SK-N-DZ (cell line): ENCODE data around the gene ASTN2.

Experiments used
- DNase-seq: peaks from one replicate; pipeline ENCODE4 v3.0.0-alpha.2; 2015; ENCODE audit warnings: low spot score

ASTN2 gene

DNA sequence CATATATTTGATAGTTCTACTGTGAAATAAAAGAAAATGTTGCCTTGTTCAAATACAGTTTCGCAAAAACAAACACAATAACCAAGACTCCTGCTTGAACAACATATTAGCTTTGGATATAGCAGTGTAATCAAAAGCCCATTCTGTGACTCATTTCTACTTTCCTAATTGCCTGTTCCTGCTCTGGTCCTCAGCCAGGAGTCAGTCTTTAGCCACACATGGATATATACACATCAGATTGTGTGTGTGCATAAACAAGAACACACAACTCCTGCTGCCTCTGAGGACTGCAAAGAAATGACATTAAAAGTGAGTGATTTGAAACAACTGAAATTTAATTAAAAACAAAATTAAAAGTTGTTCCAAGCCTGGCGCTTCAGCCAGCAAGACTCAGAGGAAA, 393.0 kb downstream of the ASTN2 start:
- no peak for DNase-seq

GRCh38 chr9:117018966-117019617, 395.8 kb downstream of the ASTN2 start:
- DNase-seq, result no peak

DNA sequence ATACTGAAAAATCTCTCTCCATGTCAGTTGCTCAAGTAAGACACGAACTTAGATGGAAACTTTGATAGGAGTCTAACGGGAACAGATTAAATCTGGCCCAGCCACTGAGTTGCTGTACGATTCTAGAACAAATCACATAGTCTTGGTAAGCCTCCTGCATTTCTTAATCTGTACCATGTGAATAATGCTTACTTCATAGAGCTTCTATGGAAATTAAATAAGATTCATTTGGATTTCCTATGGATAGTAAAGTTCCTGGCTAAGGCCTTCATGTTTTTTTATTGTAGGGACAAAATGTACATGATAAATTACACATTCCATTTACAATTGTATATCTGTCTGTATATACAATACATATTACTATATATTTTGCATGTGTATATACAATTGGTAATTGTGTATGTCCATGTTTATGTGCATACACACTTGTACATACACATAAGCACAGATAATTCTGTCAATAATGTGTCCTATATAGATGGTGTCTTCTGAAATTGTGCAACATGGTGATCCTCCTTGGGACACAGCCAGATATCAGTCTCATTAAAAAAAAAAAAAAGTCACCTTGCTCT, 397.4 kb downstream of the ASTN2 start:
- DNase-seq, result no peak

GRCh38 chr9:117014061-117014460, 400.8 kb downstream of the ASTN2 start:
- DNase-seq, result no peak

DNA sequence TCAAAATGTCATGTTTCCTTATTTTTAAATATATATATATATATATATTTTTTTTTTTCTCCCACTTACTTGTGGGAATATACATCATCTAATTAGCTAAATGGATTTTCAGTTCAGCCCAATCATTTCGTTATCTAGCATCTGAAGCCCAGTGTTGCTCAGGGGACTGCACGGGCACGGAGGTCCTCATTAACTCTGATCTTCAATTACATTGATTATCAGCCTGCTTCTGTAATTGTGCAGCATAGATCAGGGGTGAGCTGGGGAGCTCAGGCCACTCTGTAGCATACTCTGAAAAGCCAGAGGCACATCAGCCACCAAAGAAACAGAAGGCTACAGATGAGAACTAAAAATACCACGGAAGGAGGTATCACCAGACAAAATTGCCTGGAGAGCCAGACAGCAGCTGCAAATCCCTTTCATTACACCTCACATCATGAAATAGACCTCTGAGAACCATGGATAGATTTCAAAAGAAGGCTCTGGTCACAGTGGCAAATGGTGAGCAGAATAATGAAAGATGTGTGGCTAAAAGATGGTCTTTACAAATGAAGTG, 401.3 kb downstream of the ASTN2 start:
- DNase-seq, result no peak

GRCh38 chr9:117010061-117010460, 404.8 kb downstream of the ASTN2 start:
- DNase-seq, result no peak

- DNase-seq, result no peak
These were observed 406.0 kb downstream of the ASTN2 start for GRCh38 chr9:117008876-117009275.

DNA sequence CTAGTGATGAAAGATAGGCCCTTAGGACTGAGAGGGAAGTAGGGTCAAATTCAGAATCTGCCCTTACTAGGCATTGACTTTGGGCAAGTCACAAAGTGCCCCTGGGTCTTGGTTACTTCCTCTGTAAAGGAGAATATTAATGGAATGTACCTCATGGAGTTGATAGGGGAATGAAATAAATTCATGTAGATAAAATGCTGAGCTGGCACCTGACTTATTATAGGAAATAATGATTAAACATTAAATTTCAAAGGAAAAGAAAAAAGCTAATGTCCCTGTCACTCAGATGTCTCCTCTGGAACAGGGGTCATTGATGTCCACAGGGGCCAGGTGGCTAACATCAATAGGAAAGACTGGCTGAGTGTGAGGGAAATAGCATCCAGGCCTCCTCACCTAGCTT, 406.4 kb downstream of the ASTN2 start:
- DNase-seq, result no peak

- no peak for DNase-seq
These were observed 412.2 kb downstream of the ASTN2 start for GRCh38 chr9:117002686-117003085.

- DNase-seq, result no peak
These were observed 414.0 kb downstream of the ASTN2 start for GRCh38 chr9:117000834-117001233.

DNA sequence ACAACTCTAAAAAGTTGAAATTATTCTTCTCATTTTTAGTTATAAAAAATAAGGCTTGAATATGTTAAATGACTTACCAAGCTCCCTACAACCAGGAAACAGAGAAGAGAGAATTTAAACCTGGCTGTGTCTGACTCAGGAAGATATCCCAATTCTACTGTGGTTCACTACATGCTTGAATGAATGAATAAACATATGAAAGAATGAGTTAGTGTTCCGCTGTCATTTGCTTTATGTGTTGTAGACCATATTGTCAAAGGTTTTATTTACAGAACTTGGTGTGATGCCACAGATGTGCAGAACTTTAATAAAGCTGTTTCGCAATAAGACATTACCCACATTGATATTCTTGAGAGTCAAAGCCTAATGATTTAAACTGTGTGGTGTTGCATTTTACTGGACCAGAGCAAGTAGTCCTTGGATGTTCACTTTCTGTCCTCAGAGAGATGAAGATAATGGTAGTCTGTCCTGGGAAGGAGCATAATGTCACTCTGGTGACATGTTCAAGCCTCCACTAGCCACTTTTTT, 414.6 kb downstream of the ASTN2 start:
- no peak for DNase-seq

GRCh38 chr9:116998305-116998704, 416.6 kb downstream of the ASTN2 start:
- DNase-seq, result no peak

GRCh38 chr9:116992865-116993264, 422.0 kb downstream of the ASTN2 start:
- no peak for DNase-seq

GRCh38 chr9:116991051-116991450, 423.8 kb downstream of the ASTN2 start:
- DNase-seq, result no peak

DNA sequence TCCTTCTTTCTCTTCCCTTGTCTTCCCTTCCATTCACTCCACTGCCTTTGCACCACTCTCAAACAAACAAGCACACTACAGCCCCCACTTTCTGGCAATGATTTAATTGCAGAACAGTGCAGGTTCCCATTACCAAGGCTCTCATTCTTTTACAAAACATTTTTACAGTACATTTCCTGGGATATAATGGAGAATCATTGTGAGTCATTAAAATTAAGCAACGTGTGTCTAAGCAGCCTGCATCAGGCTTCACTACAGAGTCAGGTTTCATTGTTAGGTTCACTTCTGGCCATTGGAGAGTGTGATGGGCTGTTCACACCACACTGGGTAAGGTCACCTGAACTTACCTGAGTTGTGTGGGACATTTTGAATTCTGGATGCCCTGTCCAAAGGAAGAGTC, 424.3 kb downstream of the ASTN2 start:
- no peak for DNase-seq

GRCh38 chr9:116987721-116988485, 427.0 kb downstream of the ASTN2 start:
- DNase-seq, result no peak

GRCh38 chr9:116986015-116986414, 428.8 kb downstream of the ASTN2 start:
- DNase-seq, result no peak

- peak; percentile 19 for DNase-seq
These were observed 429.3 kb downstream of the ASTN2 start for GRCh38 chr9:116985596-116985995.

DNA sequence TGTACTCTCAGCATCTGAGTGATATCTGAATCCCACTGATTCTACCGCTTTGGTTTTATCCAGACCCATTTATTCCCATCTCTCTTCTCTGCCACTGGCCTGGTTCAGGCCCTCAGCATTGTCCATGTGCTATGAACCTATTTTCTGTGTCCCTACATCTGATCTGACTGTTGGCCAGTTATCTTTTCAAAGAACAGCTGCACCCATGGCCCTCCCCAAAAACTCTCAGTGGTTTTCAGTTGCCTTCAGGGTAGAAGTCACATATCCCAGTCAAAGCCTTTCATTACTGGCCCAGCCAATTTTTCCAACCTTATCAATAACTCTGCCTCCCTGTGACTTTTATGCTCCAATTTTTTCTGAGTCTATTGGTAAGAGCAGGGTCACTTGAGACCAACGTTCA, 430.7 kb downstream of the ASTN2 start:
- no peak for DNase-seq

DNA sequence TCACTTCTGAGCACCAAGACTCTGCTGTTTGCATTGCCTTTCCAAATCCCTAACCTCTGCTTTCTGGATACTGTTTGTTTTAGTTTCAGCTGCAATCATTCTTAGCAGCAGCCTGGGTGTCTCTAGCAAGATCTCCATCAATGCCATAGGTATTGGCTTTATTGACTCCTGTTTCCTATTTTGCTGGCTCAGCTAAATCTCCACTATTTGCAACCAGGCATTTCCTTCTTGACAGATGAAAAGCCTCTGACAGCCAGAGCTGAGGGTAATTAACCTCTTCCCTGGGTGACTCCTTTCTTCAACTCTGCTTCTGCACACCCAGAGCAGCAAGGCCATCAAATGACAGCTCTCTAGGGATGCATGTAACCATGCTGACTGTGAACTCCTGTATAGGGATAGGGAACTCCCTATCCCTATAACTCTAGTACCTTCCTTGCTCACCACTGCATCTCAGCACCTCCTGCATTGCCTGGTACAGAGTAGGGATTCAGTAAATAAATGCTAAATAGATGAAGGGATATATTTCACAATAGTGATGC, 434.2 kb downstream of the ASTN2 start:
- DNase-seq, result no peak

GRCh38 chr9:116979456-116979855, 435.4 kb downstream of the ASTN2 start:
- DNase-seq, result peak; percentile 51

- peak; percentile 50 for DNase-seq
These were observed 436.7 kb downstream of the ASTN2 start for GRCh38 chr9:116978155-116978554.
